ENCODE data around the gene SBNO1. TPM values are rescaled to one million over a fixed set of nuclear protein-coding genes. Genes with fewer than 3 reads are reported as not detected.
"Not testable (repeated sequence)": the region's sequence is repeated elsewhere in the genome, so short reads cannot be mapped to it uniquely, and the experiment has no call there.

SBNO1 gene
- total RNA-seq, 2 donors from 2014 or later: 44.8 to 49.0 TPM

- H3K27me3 Mint-ChIP-seq: no peaks in the 10 kb centered on the region
- H3K4me1 Mint-ChIP-seq (ENCODE audit: low read depth in 2 of 2): peaks cover 26 to 32% of the 10 kb centered on the region in 2 donors
- peak overlapping the region in 1 of 2 donors; percentile 16 for H3K27ac Mint-ChIP-seq
- no peaks in the 10 kb centered on the region for H3K36me3 Mint-ChIP-seq
- DNase-seq (ENCODE audit: low spot score) (no peak), ATAC-seq (no peak)
- no peaks in the 10 kb centered on the region for H3K9me3 Mint-ChIP-seq
- no peak overlapping the region for H3K4me3 Mint-ChIP-seq
Observed at GRCh38 chr12:123354600-123354999, 10.0 kb downstream of the SBNO1 start.

- Mint-ChIP-seq H3K4me1 (ENCODE audit: low read depth in 2 of 2) (peaks cover 21 to 24% of the 10 kb centered on the region in 2 donors), H3K27ac (peak overlapping the region; percentile 12 to 76), H3K4me3 (no peak overlapping the region), H3K9me3 (no peaks in the 10 kb centered on the region), H3K27me3 (no peaks in the 10 kb centered on the region), H3K36me3 (no peaks in the 10 kb centered on the region)
- ATAC-seq: no peak
- DNase-seq (ENCODE audit: low spot score): no peak
Observed at GRCh38 chr12:123351349-123351748, 13.3 kb downstream of the SBNO1 start.

GRCh38 chr12:123346946-123347345 lies 17.7 kb downstream of the SBNO1 start:
- Mint-ChIP-seq H3K4me1 (ENCODE audit: low read depth in 2 of 2) (peaks cover 6 to 14% of the 10 kb centered on the region in 2 donors), H3K36me3 (peaks cover 12% of the 10 kb centered on the region), H3K27me3 (no peaks in the 10 kb centered on the region), H3K4me3 (no peak overlapping the region), H3K9me3 (no peaks in the 10 kb centered on the region), H3K27ac (no peak overlapping the region)
- ATAC-seq (no peak), DNase-seq (ENCODE audit: low spot score) (no peak)

- ATAC-seq: no peak
Observed at GRCh38 chr12:123344086-123344485, 20.6 kb downstream of the SBNO1 start.

GRCh38 chr12:123337070-123337469 lies 27.6 kb downstream of the SBNO1 start:
- Mint-ChIP-seq H3K27me3 (no peaks in the 10 kb centered on the region), H3K36me3 (peaks cover 23% of the 10 kb centered on the region), H3K4me3 (no peak overlapping the region), H3K4me1 (ENCODE audit: low read depth in 2 of 2) (peaks cover 17 to 29% of the 10 kb centered on the region in 2 donors), H3K9me3 (no peaks in the 10 kb centered on the region), H3K27ac (peak overlapping the region; percentile 8 to 44)
- ATAC-seq (no peak), DNase-seq (ENCODE audit: low spot score) (no peak)

More at GRCh38 chr12:123344086-123344485, 20.6 kb downstream of the SBNO1 start:
- Mint-ChIP-seq H3K9me3 (no peaks in the 10 kb centered on the region), H3K27ac (peak overlapping the region; percentile 17 to 28), H3K4me3 (no peak overlapping the region), H3K4me1 (ENCODE audit: low read depth in 2 of 2) (peaks cover 13 to 15% of the 10 kb centered on the region in 2 donors), H3K27me3 (no peaks in the 10 kb centered on the region), H3K36me3 (peaks cover 24% of the 10 kb centered on the region)
- DNase-seq (ENCODE audit: low spot score): no peak

GRCh38 chr12:123336530-123336929 lies 28.1 kb downstream of the SBNO1 start:
- Mint-ChIP-seq H3K9me3 (no peaks in the 10 kb centered on the region), H3K27me3 (no peaks in the 10 kb centered on the region), H3K36me3 (peaks cover 23% of the 10 kb centered on the region), H3K27ac (peak overlapping the region; percentile 8 to 44), H3K4me1 (ENCODE audit: low read depth in 2 of 2) (peaks cover 17 to 29% of the 10 kb centered on the region in 2 donors), H3K4me3 (no peak overlapping the region)
- DNase-seq (ENCODE audit: low spot score) (no peak), ATAC-seq (no peak)

- no peak overlapping the region for H3K4me3 Mint-ChIP-seq
- H3K9me3 Mint-ChIP-seq: no peaks in the 10 kb centered on the region
- ATAC-seq (no peak), DNase-seq (ENCODE audit: low spot score) (no peak)
- no peak overlapping the region for H3K27ac Mint-ChIP-seq
- no peaks in the 10 kb centered on the region for H3K27me3 Mint-ChIP-seq
- peaks cover 14 to 24% of the 10 kb centered on the region in 2 donors for H3K4me1 Mint-ChIP-seq (ENCODE audit: low read depth in 2 of 2)
- H3K36me3 Mint-ChIP-seq: peaks cover 18% of the 10 kb centered on the region
Observed at GRCh38 chr12:123335490-123335889, 29.2 kb downstream of the SBNO1 start.

GRCh38 chr12:123329799-123330198 lies 34.8 kb downstream of the SBNO1 start:
- no peak for ATAC-seq
- H3K36me3 Mint-ChIP-seq: peaks cover 4% of the 10 kb centered on the region

GRCh38 chr12:123319826-123320225 lies 44.8 kb downstream of the SBNO1 start:
- no peaks in the 10 kb centered on the region for H3K9me3 Mint-ChIP-seq
- ATAC-seq (no peak), DNase-seq (ENCODE audit: low spot score) (no peak)
- no peak overlapping the region for H3K27ac Mint-ChIP-seq
- H3K36me3 Mint-ChIP-seq: peaks cover 31% of the 10 kb centered on the region
- no peaks in the 10 kb centered on the region for H3K27me3 Mint-ChIP-seq
- no peaks in the 10 kb centered on the region for H3K4me1 Mint-ChIP-seq (ENCODE audit: low read depth in 2 of 2)
- H3K4me3 Mint-ChIP-seq: no peak overlapping the region

More at GRCh38 chr12:123329799-123330198, 34.8 kb downstream of the SBNO1 start:
- Mint-ChIP-seq H3K27ac (no peak overlapping the region), H3K27me3 (no peaks in the 10 kb centered on the region), H3K9me3 (no peaks in the 10 kb centered on the region), H3K4me3 (no peak overlapping the region), H3K4me1 (ENCODE audit: low read depth in 2 of 2) (no peaks in the 10 kb centered on the region)
- no peak for DNase-seq (ENCODE audit: low spot score)

GRCh38 chr12:123319273-123319672 lies 45.4 kb downstream of the SBNO1 start:
- DNase-seq (ENCODE audit: low spot score) (no peak), ATAC-seq (no peak)
- H3K27me3 Mint-ChIP-seq: no peaks in the 10 kb centered on the region
- no peak overlapping the region for H3K27ac Mint-ChIP-seq
- H3K9me3 Mint-ChIP-seq: no peaks in the 10 kb centered on the region
- H3K4me3 Mint-ChIP-seq: no peak overlapping the region
- H3K4me1 Mint-ChIP-seq (ENCODE audit: low read depth in 2 of 2): no peaks in the 10 kb centered on the region
- H3K36me3 Mint-ChIP-seq: peaks cover 31% of the 10 kb centered on the region

- not testable (repeated sequence) for ATAC-seq; H3K9me3 Mint-ChIP-seq; H3K4me1 Mint-ChIP-seq (ENCODE audit: low read depth in 2 of 2); H3K27ac Mint-ChIP-seq; DNase-seq (ENCODE audit: low spot score); H3K4me3 Mint-ChIP-seq; H3K27me3 Mint-ChIP-seq
- H3K36me3 Mint-ChIP-seq: peaks cover 33% of the 10 kb centered on the region
Observed at GRCh38 chr12:123313046-123313445, 51.6 kb downstream of the SBNO1 start.

- peaks cover 28% of the 10 kb centered on the region for H3K36me3 Mint-ChIP-seq
- H3K27ac Mint-ChIP-seq: no peak overlapping the region
- H3K4me1 Mint-ChIP-seq (ENCODE audit: low read depth in 2 of 2): no peaks in the 10 kb centered on the region
- no peaks in the 10 kb centered on the region for H3K27me3 Mint-ChIP-seq
- H3K4me3 Mint-ChIP-seq: no peak overlapping the region
- ATAC-seq (no peak), DNase-seq (ENCODE audit: low spot score) (no peak)
- H3K9me3 Mint-ChIP-seq: no peaks in the 10 kb centered on the region
Observed at GRCh38 chr12:123306200-123306599, 58.4 kb downstream of the SBNO1 start.

- no peak for ATAC-seq
- no peaks in the 10 kb centered on the region for H3K4me1 Mint-ChIP-seq (ENCODE audit: low read depth in 2 of 2)
Observed at GRCh38 chr12:123305136-123305535, 59.5 kb downstream of the SBNO1 start.

GRCh38 chr12:123293178-123293760 lies 71.4 kb downstream of the SBNO1 start:
- H3K4me3 Mint-ChIP-seq: no peak overlapping the region
- no peak overlapping the region for H3K27ac Mint-ChIP-seq
- no peak for DNase-seq (ENCODE audit: low spot score)
- ATAC-seq: no peak
- H3K27me3 Mint-ChIP-seq: no peaks in the 10 kb centered on the region
- H3K4me1 Mint-ChIP-seq (ENCODE audit: low read depth in 2 of 2): peaks cover 0 to 2% of the 10 kb centered on the region in 2 donors
- H3K36me3 Mint-ChIP-seq: peaks cover 30% of the 10 kb centered on the region
- H3K9me3 Mint-ChIP-seq: no peaks in the 10 kb centered on the region

More at GRCh38 chr12:123305136-123305535, 59.5 kb downstream of the SBNO1 start:
- Mint-ChIP-seq H3K36me3 (peaks cover 30% of the 10 kb centered on the region), H3K9me3 (no peaks in the 10 kb centered on the region), H3K4me3 (no peak overlapping the region), H3K27ac (no peak overlapping the region), H3K27me3 (no peaks in the 10 kb centered on the region)
- DNase-seq (ENCODE audit: low spot score): no peak

GRCh38 chr12:123289911-123290310 lies 74.7 kb downstream of the SBNO1 start:
- peaks cover 14% of the 10 kb centered on the region for H3K36me3 Mint-ChIP-seq
- H3K4me3 Mint-ChIP-seq: no peak overlapping the region
- ATAC-seq (no peak), DNase-seq (ENCODE audit: low spot score) (no peak)
- H3K27me3 Mint-ChIP-seq: no peaks in the 10 kb centered on the region
- H3K4me1 Mint-ChIP-seq (ENCODE audit: low read depth in 2 of 2): no peaks in the 10 kb centered on the region
- H3K9me3 Mint-ChIP-seq: no peaks in the 10 kb centered on the region
- H3K27ac Mint-ChIP-seq: no peak overlapping the region
